CD4-positive, alpha-beta T cell treated with Interleukin-17A for 1 hour (primary cell): ENCODE data around the gene APCDD1L.

ENCODE experiments used
- DNase-seq: peaks from one replicate; pipeline ENCODE4 v3.0.0-alpha.2; 2020

APCDD1L gene

GRCh38 chr20:58483051-58483450 is 32.1 kb downstream of the APCDD1L start:
- no peak for DNase-seq

GRCh38 chr20:58482416-58482815 is 32.8 kb downstream of the APCDD1L start:
- DNase-seq: no peak

- peak; percentile 25 for DNase-seq
These were observed 33.6 kb downstream of the APCDD1L start for GRCh38 chr20:58481481-58482021.

GRCh38 chr20:58480551-58481336 is 34.5 kb downstream of the APCDD1L start:
- no peak for DNase-seq

GRCh38 chr20:58479726-58480440 is 35.3 kb downstream of the APCDD1L start:
- DNase-seq: no peak

GRCh38 chr20:58478141-58478805 is 36.9 kb downstream of the APCDD1L start:
- DNase-seq: no peak

GRCh38 chr20:58475466-58475865 is 39.7 kb downstream of the APCDD1L start:
- DNase-seq: no peak

GRCh38 chr20:58473453-58474425 is 41.5 kb downstream of the APCDD1L start:
- DNase-seq: no peak

- no peak for DNase-seq
These were observed 42.8 kb downstream of the APCDD1L start for GRCh38 chr20:58472273-58473018.

- DNase-seq: no peak
These were observed 43.7 kb downstream of the APCDD1L start for GRCh38 chr20:58471193-58472164.

- DNase-seq: no peak
These were observed 44.6 kb downstream of the APCDD1L start for GRCh38 chr20:58470336-58471192.

- DNase-seq: no peak
These were observed 45.6 kb downstream of the APCDD1L start for GRCh38 chr20:58469616-58470015.

GRCh38 chr20:58467572-58468527 is 47.3 kb downstream of the APCDD1L start:
- DNase-seq: no peak

GRCh38 chr20:58466729-58467571 is 48.2 kb downstream of the APCDD1L start:
- no peak for DNase-seq

GRCh38 chr20:58466095-58466708 is 49.0 kb downstream of the APCDD1L start:
- no peak for DNase-seq

- no peak for DNase-seq
These were observed 50.4 kb downstream of the APCDD1L start for GRCh38 chr20:58464838-58465237.

GRCh38 chr20:58463256-58463655 is 51.9 kb downstream of the APCDD1L start:
- DNase-seq: no peak
